ENCODE measurements around the gene A3GALT2.

The A3GALT2 gene

DNA sequence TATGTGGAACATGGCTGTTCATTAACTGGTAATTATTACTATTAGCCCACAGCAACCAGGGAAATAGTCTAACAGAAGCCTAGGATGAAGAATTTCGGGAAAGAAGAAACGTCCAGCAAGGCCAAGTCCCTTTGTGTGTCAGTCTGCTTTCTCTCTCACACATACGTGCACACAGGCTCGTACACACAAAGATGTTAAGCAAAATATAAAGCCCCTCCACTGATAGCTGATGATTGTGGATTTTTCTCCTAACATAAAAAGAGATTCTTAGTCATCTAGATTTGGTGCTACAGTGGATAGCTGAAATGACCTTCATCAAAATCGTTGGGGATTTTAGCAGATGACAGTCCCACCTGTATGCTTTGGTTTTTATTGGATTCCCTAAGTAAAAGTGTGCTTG, 42.1 kb upstream of the A3GALT2 start:
- no peak overlapping the region for H3K4me2 ChIP-seq (ENCODE audit: low read length)

DNA sequence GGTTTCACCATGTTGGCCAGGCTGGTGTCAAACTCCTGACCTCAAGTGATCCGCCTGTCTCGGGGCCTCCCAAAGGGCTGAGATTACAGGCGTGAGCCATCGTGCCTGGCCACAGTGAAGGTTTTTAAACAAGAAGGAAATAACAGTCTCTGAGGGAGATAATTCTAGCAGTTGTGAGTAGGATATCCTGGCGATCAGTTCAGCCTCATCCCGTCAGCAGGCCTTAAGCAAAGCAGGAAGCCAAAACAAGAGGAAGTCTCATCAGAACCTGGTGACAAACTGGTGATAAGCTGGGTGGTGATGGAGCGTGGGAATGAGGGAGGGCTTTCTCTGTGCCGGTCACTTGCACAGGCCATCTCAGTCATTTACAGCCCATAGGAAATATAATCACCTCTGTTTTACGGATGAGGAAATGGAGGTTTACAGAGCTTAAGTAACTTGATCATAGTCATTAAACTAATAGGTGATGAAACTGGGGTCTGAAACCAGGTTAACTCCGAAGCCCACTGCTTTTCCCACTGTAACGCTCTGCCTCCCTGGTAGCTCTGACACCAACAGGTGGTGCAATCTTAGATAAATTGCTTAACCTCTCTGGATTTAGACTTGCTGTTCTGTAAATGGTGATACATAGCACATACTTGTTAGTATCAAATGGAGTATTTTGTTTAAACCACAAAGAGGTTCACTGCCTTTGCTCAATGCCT, 40.8 kb upstream of the A3GALT2 start:
- H3K27me3 ChIP-seq (ENCODE audit: insufficient read depth, low read length), result peaks cover 6% of the 10 kb centered on the region; the same call in 1 of the 2 replicates
- no peak overlapping the region for H3K4me3 ChIP-seq (ENCODE audit: low read depth, low read length, poor library complexity, severe bottlenecking)
- no peaks in the 10 kb centered on the region for H3K79me2 ChIP-seq (ENCODE audit: insufficient read depth, low read length)
- no peak for TF ChIP-seq EZH2 (IDR thresholded peaks at IDR 0.05; ENCODE audit: borderline replicate concordance, low read length)
- TF ChIP-seq, protein P1, sequence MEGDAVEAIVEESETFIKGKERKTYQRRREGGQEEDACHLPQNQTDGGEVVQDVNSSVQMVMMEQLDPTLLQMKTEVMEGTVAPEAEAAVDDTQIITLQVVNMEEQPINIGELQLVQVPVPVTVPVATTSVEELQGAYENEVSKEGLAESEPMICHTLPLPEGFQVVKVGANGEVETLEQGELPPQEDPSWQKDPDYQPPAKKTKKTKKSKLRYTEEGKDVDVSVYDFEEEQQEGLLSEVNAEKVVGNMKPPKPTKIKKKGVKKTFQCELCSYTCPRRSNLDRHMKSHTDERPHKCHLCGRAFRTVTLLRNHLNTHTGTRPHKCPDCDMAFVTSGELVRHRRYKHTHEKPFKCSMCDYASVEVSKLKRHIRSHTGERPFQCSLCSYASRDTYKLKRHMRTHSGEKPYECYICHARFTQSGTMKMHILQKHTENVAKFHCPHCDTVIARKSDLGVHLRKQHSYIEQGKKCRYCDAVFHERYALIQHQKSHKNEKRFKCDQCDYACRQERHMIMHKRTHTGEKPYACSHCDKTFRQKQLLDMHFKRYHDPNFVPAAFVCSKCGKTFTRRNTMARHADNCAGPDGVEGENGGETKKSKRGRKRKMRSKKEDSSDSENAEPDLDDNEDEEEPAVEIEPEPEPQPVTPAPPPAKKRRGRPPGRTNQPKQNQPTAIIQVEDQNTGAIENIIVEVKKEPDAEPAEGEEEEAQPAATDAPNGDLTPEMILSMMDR (IDR thresholded peaks at IDR 0.05; ENCODE audit: low read length), result no peak
- H3K9ac ChIP-seq (ENCODE audit: low read length), result no peak overlapping the region
- no peaks in the 10 kb centered on the region for H3K9me3 ChIP-seq (ENCODE audit: low read length)
- H2AFZ ChIP-seq (ENCODE audit: low read length), result no peak overlapping the region
- no peak overlapping the region for H3K27ac ChIP-seq (ENCODE audit: low read depth, low read length, poor library complexity, severe bottlenecking)
- H3K4me1 ChIP-seq (ENCODE audit: insufficient read depth, low read length, severe bottlenecking), result no peaks in the 10 kb centered on the region
- no peaks in the 10 kb centered on the region for H3K9me2 ChIP-seq (ENCODE audit: low read depth, low read length)
- no peaks in the 10 kb centered on the region for H3F3A ChIP-seq (ENCODE audit: insufficient read depth, low read length)
- H3K36me3 ChIP-seq (ENCODE audit: insufficient read depth, low read length), result no peaks in the 10 kb centered on the region; the same call in 1 of the 2 replicates
- H3K4me2 ChIP-seq (ENCODE audit: low read length), result no peak overlapping the region
- no peaks in the 10 kb centered on the region for H4K20me1 ChIP-seq (ENCODE audit: insufficient read depth, low read length)

More for the DNA sequence above, 42.1 kb upstream of the A3GALT2 start:
- Histone ChIP-seq H3K9ac (ENCODE audit: low read length) (no peak overlapping the region), H2AFZ (ENCODE audit: low read length) (no peak overlapping the region), H3K27me3 (ENCODE audit: insufficient read depth, low read length) (no peaks in the 10 kb centered on the region; the same call in 1 of the 2 replicates), H3K27ac (ENCODE audit: low read depth, low read length, poor library complexity, severe bottlenecking) (no peak overlapping the region), H3K4me1 (ENCODE audit: insufficient read depth, low read length, severe bottlenecking) (no peaks in the 10 kb centered on the region), H3F3A (ENCODE audit: insufficient read depth, low read length) (no peaks in the 10 kb centered on the region), H3K9me3 (ENCODE audit: low read length) (no peaks in the 10 kb centered on the region), H3K36me3 (ENCODE audit: insufficient read depth, low read length) (no peaks in the 10 kb centered on the region), H3K79me2 (ENCODE audit: insufficient read depth, low read length) (no peaks in the 10 kb centered on the region), H3K4me3 (ENCODE audit: low read depth, low read length, poor library complexity, severe bottlenecking) (no peak overlapping the region), H3K9me2 (ENCODE audit: low read depth, low read length) (no peaks in the 10 kb centered on the region), H4K20me1 (ENCODE audit: insufficient read depth, low read length) (no peaks in the 10 kb centered on the region)
- TF ChIP-seq EZH2 (IDR thresholded peaks at IDR 0.05; ENCODE audit: borderline replicate concordance, low read length), result no peak
- TF ChIP-seq, protein P1 (IDR thresholded peaks at IDR 0.05; ENCODE audit: low read length), result no peak

DNA sequence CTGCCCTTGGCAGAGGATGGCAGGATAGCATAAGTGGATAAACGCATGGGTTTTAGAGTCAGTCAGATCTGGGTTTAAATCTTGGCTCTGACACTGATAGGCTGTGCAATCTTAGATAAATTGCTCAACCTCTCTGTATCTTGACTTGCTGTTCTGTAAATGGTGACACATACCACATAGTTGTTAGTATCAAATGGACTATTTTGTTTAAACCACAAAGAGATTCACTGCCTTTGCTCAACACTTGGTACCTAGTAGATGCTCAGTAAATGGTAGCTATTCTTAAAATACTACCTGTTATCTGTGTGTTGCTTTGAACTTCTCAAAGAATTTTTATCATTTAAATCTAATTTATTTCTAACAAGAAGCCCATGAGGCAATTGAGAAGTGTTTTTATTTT, 39.5 kb upstream of the A3GALT2 start:
- H3K9ac ChIP-seq (ENCODE audit: low read length), result no peak overlapping the region
- H3F3A ChIP-seq (ENCODE audit: insufficient read depth, low read length), result no peaks in the 10 kb centered on the region
- no peaks in the 10 kb centered on the region for H3K9me2 ChIP-seq (ENCODE audit: low read depth, low read length)
- peaks cover 6% of the 10 kb centered on the region; the same call in 1 of the 2 replicates for H3K27me3 ChIP-seq (ENCODE audit: insufficient read depth, low read length)
- no peak overlapping the region for H3K4me3 ChIP-seq (ENCODE audit: low read depth, low read length, poor library complexity, severe bottlenecking)
- H3K4me1 ChIP-seq (ENCODE audit: insufficient read depth, low read length, severe bottlenecking), result no peaks in the 10 kb centered on the region
- no peak overlapping the region for H3K27ac ChIP-seq (ENCODE audit: low read depth, low read length, poor library complexity, severe bottlenecking)
- no peak overlapping the region for H3K4me2 ChIP-seq (ENCODE audit: low read length)
- TF ChIP-seq EZH2 (IDR thresholded peaks at IDR 0.05; ENCODE audit: borderline replicate concordance, low read length), result no peak
- TF ChIP-seq, protein P1 (IDR thresholded peaks at IDR 0.05; ENCODE audit: low read length), result no peak
- no peaks in the 10 kb centered on the region for H3K79me2 ChIP-seq (ENCODE audit: insufficient read depth, low read length)
- H3K9me3 ChIP-seq (ENCODE audit: low read length), result no peaks in the 10 kb centered on the region
- no peaks in the 10 kb centered on the region; the same call in 1 of the 2 replicates for H3K36me3 ChIP-seq (ENCODE audit: insufficient read depth, low read length)
- H2AFZ ChIP-seq (ENCODE audit: low read length), result no peak overlapping the region
- H4K20me1 ChIP-seq (ENCODE audit: insufficient read depth, low read length), result no peaks in the 10 kb centered on the region

Measured in OCI-LY1 (cell line).